Suppressor macrophage treated with lipopolysaccharide for 4 hours (primary cell): ENCODE measurements around the gene PLK1.
"Not testable (repeated sequence)": the region's sequence is repeated elsewhere in the genome, so short reads cannot be mapped to it uniquely, and the experiment has no call there.

Experiments
- DNase-seq: peaks from one replicate; pipeline ENCODE4 v3.0.0-alpha.2; 2020

Gene PLK1

DNA sequence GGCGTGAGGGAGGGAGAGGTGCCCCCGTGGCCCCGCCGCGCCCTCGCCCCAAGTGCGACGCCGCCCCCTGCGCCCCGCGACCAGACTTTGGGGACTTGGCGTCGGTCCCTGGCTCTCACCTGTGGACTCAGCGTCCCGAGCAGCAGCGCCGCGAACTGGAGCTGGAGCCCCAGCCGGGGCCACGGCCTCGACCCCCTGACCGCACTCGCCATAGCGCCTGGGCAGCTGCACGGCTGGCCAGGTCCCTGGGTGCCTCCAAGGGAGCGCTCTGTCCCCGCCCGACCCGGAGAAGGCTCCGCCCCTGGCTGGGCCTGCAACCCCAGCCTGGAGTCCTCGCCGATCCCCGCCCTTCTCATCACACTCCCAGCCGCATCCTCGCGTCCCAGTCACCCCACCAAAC is 34.3 kb downstream of the PLK1 start, which contains the start of gene ERN2:
ERN2 (minus strand) TSS at position 247 of the 400 bp plus-strand sequence; CDS start at position 212, 35 bp downstream.
- DNase-seq = no peak

DNA sequence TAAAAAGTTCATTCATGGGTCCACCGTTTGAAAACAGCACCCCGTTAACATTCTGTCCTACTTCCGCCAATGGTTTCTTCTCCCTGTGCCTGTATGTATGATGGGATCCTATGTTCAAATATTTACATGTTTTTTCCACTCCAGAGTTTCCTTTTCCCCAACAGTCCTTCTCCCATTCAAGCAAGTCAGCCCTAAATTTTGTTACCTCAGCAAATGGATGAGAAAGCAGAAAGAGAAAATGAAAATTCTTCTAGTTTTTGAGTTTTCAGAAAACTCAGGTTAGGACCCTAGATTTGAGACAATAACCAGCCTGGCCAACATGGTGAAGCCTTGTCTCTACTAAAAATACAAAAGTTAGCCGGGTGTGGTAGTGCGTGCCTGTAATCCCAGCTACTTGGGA is 37.8 kb downstream of the PLK1 start:
- no peak for DNase-seq

GRCh38 chr16:23722613-23723240 is 44.0 kb downstream of the PLK1 start:
- DNase-seq = not testable (repeated sequence)

DNA sequence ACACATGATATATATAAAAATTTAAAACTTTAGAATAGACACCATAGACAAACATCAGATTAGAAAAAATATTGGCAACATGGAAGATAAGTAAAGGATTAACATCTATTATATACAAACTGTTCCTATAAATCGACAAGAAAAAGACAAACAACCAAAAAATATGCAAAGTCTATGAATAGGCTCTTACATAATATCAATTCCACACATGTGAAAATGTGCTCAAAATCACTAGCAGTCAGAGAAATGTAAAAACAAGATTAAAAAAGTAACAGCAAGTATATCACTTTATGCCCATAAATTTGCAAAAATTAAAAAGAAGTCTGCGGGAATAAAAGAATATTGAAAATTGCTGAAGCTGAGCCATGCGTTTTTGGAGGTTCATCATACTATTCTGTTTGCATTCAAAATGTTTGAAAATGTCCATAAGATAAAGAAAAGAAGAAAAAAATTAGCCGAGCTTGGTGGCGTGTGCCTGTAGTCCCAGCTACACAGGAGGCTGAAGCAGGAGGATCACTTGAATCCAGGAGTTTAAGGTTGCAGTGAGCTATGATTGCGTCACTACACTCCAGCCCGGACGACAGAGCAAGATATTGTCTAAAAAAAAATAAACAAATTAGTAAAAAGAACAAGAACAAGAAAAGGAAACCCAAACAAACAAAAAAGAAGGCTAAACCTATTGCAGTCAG is 45.6 kb downstream of the PLK1 start:
- DNase-seq = no peak

DNA sequence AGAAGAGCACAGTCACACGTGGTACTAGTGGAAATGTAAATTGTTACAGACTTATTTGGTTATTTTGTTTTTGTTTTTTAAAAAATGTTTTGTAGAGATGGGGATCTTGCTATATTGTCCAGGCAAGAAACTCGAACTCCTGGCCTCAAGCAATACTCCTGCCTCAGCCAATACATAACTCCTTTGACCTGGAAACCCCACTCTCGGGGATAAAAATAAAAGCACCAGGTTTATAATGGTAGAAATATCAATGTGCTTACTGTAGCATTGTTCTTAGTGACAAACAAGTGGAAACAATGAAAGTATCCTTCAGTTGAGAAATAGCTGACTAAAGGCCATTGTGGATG is 46.1 kb downstream of the PLK1 start:
- no peak for DNase-seq

DNA sequence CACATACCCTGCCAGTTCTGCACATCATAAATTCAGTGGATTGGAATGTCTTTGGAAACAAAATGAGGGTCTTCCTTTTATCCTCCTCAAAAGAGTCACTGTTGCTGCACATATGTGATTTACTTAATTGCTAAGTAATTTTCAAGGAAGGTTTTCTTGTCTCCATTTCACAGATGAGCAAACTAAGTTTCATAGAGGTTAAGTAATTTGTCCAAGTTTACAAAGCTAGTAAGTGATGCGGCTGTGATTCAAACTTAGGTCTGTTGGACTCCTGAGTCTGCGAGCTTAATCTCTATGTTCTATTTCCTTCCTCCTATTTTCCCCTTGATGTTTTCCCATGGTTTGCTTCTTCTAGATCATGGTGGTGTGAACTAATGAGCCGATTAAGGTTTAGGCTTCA is 48.0 kb downstream of the PLK1 start:
- no peak for DNase-seq

DNA sequence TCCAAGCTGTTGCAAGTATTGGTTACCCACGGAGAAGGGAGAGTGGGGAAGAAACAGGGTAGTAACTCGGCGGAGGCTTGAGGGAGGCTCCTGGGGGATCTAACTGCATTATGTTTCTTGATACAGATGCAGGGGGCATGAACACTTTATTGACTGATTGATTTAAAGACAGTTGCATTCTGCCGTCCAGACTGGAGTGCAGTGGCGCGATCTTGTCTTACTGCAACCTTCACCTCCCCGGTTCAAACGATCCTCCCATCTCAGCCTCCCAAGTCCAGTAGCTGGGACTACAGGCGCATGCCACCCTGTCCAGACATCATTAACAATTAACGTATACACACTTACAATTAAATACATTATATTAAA is 49.4 kb downstream of the PLK1 start:
- DNase-seq = no peak

DNA sequence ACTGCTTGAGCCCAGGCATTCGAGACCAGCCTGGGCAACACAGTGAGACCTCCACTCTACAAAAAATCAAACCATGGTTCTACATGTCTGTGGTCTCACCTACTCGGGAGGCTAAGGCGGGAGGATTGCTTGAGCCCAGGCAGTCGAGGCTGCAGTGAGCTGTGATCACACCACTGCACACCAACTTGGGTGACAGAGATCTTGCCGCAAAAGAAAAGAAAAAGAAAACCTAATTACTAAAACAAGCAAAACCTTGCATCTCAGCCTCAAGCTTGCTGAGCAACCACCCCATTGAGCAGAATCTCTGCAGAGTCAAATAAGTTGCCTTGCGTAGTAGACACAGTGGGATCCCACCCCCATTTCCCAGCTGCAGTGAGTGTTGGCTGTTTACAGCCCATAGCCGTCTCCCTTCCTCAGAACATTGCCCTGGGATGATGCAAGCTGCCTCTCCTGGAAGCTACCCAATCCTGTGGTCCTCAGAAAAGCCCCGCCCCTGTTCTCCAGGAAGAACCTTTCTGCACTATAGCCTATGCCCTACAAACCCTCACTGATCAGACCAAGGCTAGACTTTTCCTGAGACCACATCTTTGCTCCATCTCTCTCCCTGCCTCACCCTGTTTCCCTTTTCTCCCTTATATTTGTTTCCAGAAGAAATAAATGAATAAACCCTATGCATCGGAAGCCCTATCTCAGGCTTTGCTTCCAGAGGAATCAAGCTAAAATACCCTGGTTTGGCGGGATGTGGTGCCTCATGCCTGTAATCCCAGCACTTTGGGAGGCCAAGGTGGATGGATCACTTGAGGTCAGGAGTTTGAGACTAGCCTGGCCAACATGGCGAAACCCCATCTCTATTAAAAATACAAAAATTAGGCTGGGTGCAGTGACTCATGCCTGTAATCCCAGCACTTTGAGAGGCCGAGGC is 51.1 kb downstream of the PLK1 start:
- DNase-seq = no peak

GRCh38 chr16:23734176-23734893 is 55.6 kb downstream of the PLK1 start:
- no peak for DNase-seq

- DNase-seq = not testable (repeated sequence)
Measured at GRCh38 chr16:23737423-23738028, 58.8 kb downstream of the PLK1 start.

DNA sequence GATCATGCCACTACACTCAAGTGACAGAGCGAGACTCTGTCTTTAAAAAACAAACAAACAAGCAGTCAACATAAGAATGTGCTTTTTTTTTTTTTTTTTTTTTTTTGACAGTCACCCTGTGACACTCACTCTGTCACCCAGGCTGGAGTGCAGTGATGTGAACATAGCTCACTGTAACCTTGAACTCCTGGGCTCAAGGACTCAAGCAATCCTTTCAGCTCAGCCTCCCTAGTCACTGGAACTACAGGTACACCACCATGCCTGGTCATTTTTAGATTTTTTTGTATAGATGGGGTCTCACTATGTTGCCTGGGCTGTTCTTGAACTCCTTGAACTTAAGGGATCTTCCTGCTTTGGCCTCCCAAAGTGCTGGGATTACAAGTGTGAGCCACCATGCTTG is 60.8 kb downstream of the PLK1 start:
- no peak for DNase-seq
